H9 (cell line): Measurements from ENCODE around the gene MOCS3. TPM values are rescaled to one million over a fixed set of nuclear protein-coding genes. Genes with fewer than 3 reads are reported as not detected.

Experiments
- DNase-seq: peaks from one replicate; pipeline ENCODE4 v3.0.0-alpha.2; 2017
- H2AFZ ChIP-seq: one replicate; pipeline ENCODE4 v1.6.1; 2013; ENCODE audit warnings: mild to moderate bottlenecking, low read length, control low read depth, moderate library complexity
- H2AK5ac ChIP-seq: 2 replicates; pipeline ENCODE4 v1.6.1; 2013; ENCODE audit warnings: low read length, control low read depth, mixed read lengths; ENCODE audit not compliant: insufficient read length
- H2BK120ac ChIP-seq: one replicate; pipeline ENCODE4 v1.6.1; 2013; ENCODE audit warnings: low read depth, mild to moderate bottlenecking, low read length, control low read depth, inconsistent platforms; ENCODE audit not compliant: poor library complexity, severe bottlenecking
- H2BK12ac ChIP-seq: 2 replicates; pipeline ENCODE4 v1.6.1; 2013; ENCODE audit warnings: low read length, control low read depth, mixed read lengths, low read depth; ENCODE audit not compliant: insufficient read length
- H2BK15ac ChIP-seq: 2 replicates; pipeline ENCODE4 v1.6.1; 2013; ENCODE audit warnings: low read depth, low read length, control low read depth
- H2BK20ac ChIP-seq: one replicate; pipeline ENCODE4 v1.6.1; 2013; ENCODE audit warnings: low read depth, mild to moderate bottlenecking, low read length, control low read depth, inconsistent platforms; ENCODE audit not compliant: poor library complexity, severe bottlenecking
- H2BK5ac ChIP-seq: 2 replicates; pipeline ENCODE4 v1.6.1; 2013; ENCODE audit warnings: low read length, control low read depth, mixed read lengths; ENCODE audit not compliant: insufficient read length
- H3K14ac ChIP-seq: 2 replicates; pipeline ENCODE4 v1.6.1; 2013; ENCODE audit warnings: low read length, control low read depth; ENCODE audit not compliant: insufficient read depth
- H3K18ac ChIP-seq: 2 replicates; pipeline ENCODE4 v1.6.1; 2013; ENCODE audit warnings: low read depth, mild to moderate bottlenecking, mixed read lengths, low read length, control low read depth; ENCODE audit not compliant: insufficient read length
- H3K23ac ChIP-seq: 2 replicates; pipeline ENCODE4 v1.6.1; 2013; ENCODE audit warnings: low read length, control low read depth, mixed read lengths, low read depth; ENCODE audit not compliant: insufficient read length
- H3K23me2 ChIP-seq: 2 replicates; pipeline ENCODE4 v1.6.1; 2013; ENCODE audit warnings: low read depth, mild to moderate bottlenecking, mixed read lengths, low read length, control low read depth; ENCODE audit not compliant: insufficient read length, poor library complexity, severe bottlenecking
- H3K27ac ChIP-seq: 2 replicates; pipeline ENCODE4 v1.5.1; 2013; ENCODE audit warnings: low read length, control low read depth, mixed read lengths, low read depth; ENCODE audit not compliant: insufficient read length
- H3K27me3 ChIP-seq: 2 replicates; pipeline ENCODE4 v1.6.1; 2013; ENCODE audit warnings: low read length, control low read depth, inconsistent platforms; ENCODE audit not compliant: insufficient read depth
- H3K4ac ChIP-seq: 2 replicates; pipeline ENCODE4 v1.6.1; 2013; ENCODE audit warnings: low read depth, mild to moderate bottlenecking, control low read depth, inconsistent platforms, low read length, moderate library complexity
- H3K4me1 ChIP-seq: 2 replicates; pipeline ENCODE4 v1.6.1; 2013; ENCODE audit warnings: low read length, control low read depth, inconsistent platforms; ENCODE audit not compliant: insufficient read depth
- H3K4me2 ChIP-seq: 2 replicates; pipeline ENCODE4 v1.6.1; 2013; ENCODE audit warnings: low read length, control low read depth, mixed read lengths; ENCODE audit not compliant: insufficient read length, insufficient read depth
- H3K56ac ChIP-seq: 2 replicates; pipeline ENCODE4 v1.6.1; 2013; ENCODE audit warnings: low read depth, mild to moderate bottlenecking, mixed read lengths, low read length, control low read depth; ENCODE audit not compliant: insufficient read length
- H3K79me1 ChIP-seq: 2 replicates; pipeline ENCODE4 v1.6.1; 2013; ENCODE audit warnings: low read depth, mild to moderate bottlenecking, moderate library complexity, low read length, control low read depth, inconsistent platforms; ENCODE audit not compliant: insufficient read depth, poor library complexity, severe bottlenecking
- H3K79me2 ChIP-seq: 2 replicates; pipeline ENCODE4 v1.6.1; 2013; ENCODE audit warnings: low read length, control low read depth, inconsistent platforms; ENCODE audit not compliant: insufficient read depth
- H3K9ac ChIP-seq: 2 replicates; pipeline ENCODE4 v1.6.1; 2013; ENCODE audit warnings: low read length, control low read depth, mixed read lengths; ENCODE audit not compliant: insufficient read length; ENCODE audit errors: extremely low read depth
- H3K9me3 ChIP-seq: one replicate; pipeline ENCODE4 v1.6.1; 2013; ENCODE audit warnings: low read depth, low read length, inconsistent platforms; ENCODE audit not compliant: control insufficient read depth
- H3T11ph ChIP-seq: one replicate; pipeline ENCODE4 v1.6.1; 2013; ENCODE audit warnings: mild to moderate bottlenecking, low read length, control low read depth, inconsistent platforms
- H4K20me1 ChIP-seq: one replicate; pipeline ENCODE4 v1.6.1; 2013; ENCODE audit not compliant: control insufficient read depth, insufficient read length, insufficient read depth
- H4K5ac ChIP-seq: 2 replicates; pipeline ENCODE4 v1.6.1; 2013; ENCODE audit warnings: low read depth, mild to moderate bottlenecking, mixed read lengths, low read length, control low read depth; ENCODE audit not compliant: insufficient read length
- H4K8ac ChIP-seq: replicated peaks from 2 replicates; pipeline ENCODE4 v1.6.1; 2013; ENCODE audit warnings: low read length, control low read depth, mixed read lengths, low read depth; ENCODE audit not compliant: insufficient read length
- H4K91ac ChIP-seq: 2 replicates; pipeline ENCODE4 v1.6.1; 2013; ENCODE audit warnings: low read depth, mild to moderate bottlenecking, moderate library complexity, mixed read lengths, low read length, control low read depth; ENCODE audit not compliant: insufficient read length
- H3K27ac Mint-ChIP-seq, 3 experiments: 2 replicates in 2 of 3; 3 replicates in 1 of 3; pipeline ENCODE4 v1.8.0; 2020 to 2021; ENCODE audit warnings: mixed read lengths in 3 of 3, mild to moderate bottlenecking in 1 of 3, moderate library complexity in 1 of 3
- H3K27me3 Mint-ChIP-seq: 2 replicates; pipeline ENCODE4 v1.8.0; 2021; ENCODE audit warnings: low read depth, mild to moderate bottlenecking, moderate library complexity, mixed read lengths
- H3K36me3 Mint-ChIP-seq, 3 experiments: 2 replicates in 2 of 3; 3 replicates in 1 of 3; pipeline ENCODE4 v1.8.0; 2020 to 2021; ENCODE audit warnings: low read depth in 3 of 3, mixed read lengths in 3 of 3; ENCODE audit not compliant: insufficient read depth in 1 of 3
- H3K4me1 Mint-ChIP-seq, 2 experiments: 2 replicates each; pipeline ENCODE4 v1.8.0; 2020; ENCODE audit warnings: mixed read lengths in 2 of 2
- H3K4me3 Mint-ChIP-seq, 2 experiments: 2 replicates in 1 of 2; 3 replicates in 1 of 2; pipeline ENCODE4 v1.8.0; 2020 to 2021; ENCODE audit warnings: mild to moderate bottlenecking in 2 of 2, mixed read lengths in 2 of 2, moderate library complexity in 1 of 2
- H3K9me3 Mint-ChIP-seq, 2 experiments: 2 replicates in 1 of 2; 3 replicates in 1 of 2; pipeline ENCODE4 v1.8.0; 2020; ENCODE audit warnings: mild to moderate bottlenecking in 2 of 2, mixed read lengths in 2 of 2, moderate library complexity in 1 of 2
- CTCF ChIP-seq: fragments of 200-600 bp; sonication (generic); conservative IDR thresholded peaks from 3 replicates; pipeline ENCODE4 v1.8.0; 2021; ENCODE audit warnings: antibody characterized with exemption, mild to moderate bottlenecking
- WGBS: extraction: QIAGEN DNeasy Blood & Tissue Kit; methylation state at CpG from one replicate; pipeline ENCODE4 v1.1.7; 2013; ENCODE audit warnings: missing lambda C conversion rate, low lambda C conversion rate, mixed read lengths; ENCODE audit not compliant: insufficient read length; ENCODE audit errors: extremely low coverage; 5-methylcytosine and 5-hydroxymethylcytosine counted together
- total RNA-seq: library from RNA; stranded (reverse); gene quantifications from 2 replicates; pipeline ENCODE4 v1.2.1, GENCODE V29; 2021

The MOCS3 gene
- total RNA-seq, 1 experiment from 2014 or later, result 9.0 TPM

- no peak overlapping the region for H3K4ac ChIP-seq
- H3K27me3 ChIP-seq, result no peaks in the 10 kb centered on the region
- Mint-ChIP-seq H3K27me3 (peaks cover 6% of the 10 kb centered on the region), H3K27ac (no peak overlapping the region), H3K4me1 (peaks cover 26 to 30% of the 10 kb centered on the region in 2 experiments), H3K4me3 (no peak overlapping the region), H3K36me3 (no peaks in the 10 kb centered on the region), H3K9me3 (no peaks in the 10 kb centered on the region)
- no peak overlapping the region for H2BK12ac ChIP-seq
- H3K14ac ChIP-seq, result no peak overlapping the region
- no peak overlapping the region for H3K9ac ChIP-seq
- no peaks in the 10 kb centered on the region for H3K9me3 ChIP-seq
- TF ChIP-seq CTCF, result peak; percentile 87
- H2BK15ac ChIP-seq, result no peak overlapping the region
- H2BK5ac ChIP-seq, result no peak overlapping the region
- no peak overlapping the region for H2AK5ac ChIP-seq
- no peak overlapping the region for H3K56ac ChIP-seq
- no peak overlapping the region for H3K23ac ChIP-seq
- no peak overlapping the region for H4K5ac ChIP-seq
- H3K4me1 ChIP-seq, result no peaks in the 10 kb centered on the region
- no peak overlapping the region for H3T11ph ChIP-seq
- no peak overlapping the region for H3K18ac ChIP-seq
- H4K20me1 ChIP-seq, result no peaks in the 10 kb centered on the region
- no CpG with 5 or more reads among the region's 13 CpGs for WGBS
- H2BK120ac ChIP-seq, result no peak overlapping the region
- no peak overlapping the region for H2AFZ ChIP-seq
- peak; percentile 81 for DNase-seq
- H3K4me2 ChIP-seq, result no peak overlapping the region
- no peak overlapping the region for H3K27ac ChIP-seq
- no peaks in the 10 kb centered on the region for H3K23me2 ChIP-seq
- no peak overlapping the region for H4K8ac ChIP-seq
- H3K79me2 ChIP-seq, result no peaks in the 10 kb centered on the region
- H3K79me1 ChIP-seq, result no peaks in the 10 kb centered on the region
- H4K91ac ChIP-seq, result no peak overlapping the region
- no peak overlapping the region for H2BK20ac ChIP-seq
Measured at GRCh38 chr20:50987493-50988210, 29.0 kb downstream of the MOCS3 start.
